AG04450 (cell line): ENCODE measurements around the gene MTAP. TPM values are rescaled to one million over a fixed set of nuclear protein-coding genes. Genes with fewer than 3 reads are reported as not detected.

Source experiments
- CTCF ChIA-PET: fragments of 300-600, 350-600 bp; formaldehyde crosslinking; extraction: SDS; loops from one replicate; lab custom pipeline; 2022; ENCODE audit warnings: antibody characterized with exemption, inconsistent platforms; lab: Charles Lee
- POLR2A ChIA-PET: fragments of 350-600 bp; formaldehyde crosslinking; extraction: SDS; loops from one replicate; lab custom pipeline; 2021; ENCODE audit warnings: antibody characterized with exemption, inconsistent platforms; lab: Yijun Ruan, JAX
- DNase-seq: peaks from one replicate; pipeline ENCODE4 v3.0.0-alpha.2; 2011; ENCODE audit warnings: low read depth, low spot score
- H3K27ac ChIP-seq: one replicate; pipeline ENCODE4 v1.5.1; 2012; ENCODE audit warnings: low read depth, low read length, control low read depth
- H3K27me3 ChIP-seq: one replicate; pipeline ENCODE4 v1.6.0; 2012; ENCODE audit warnings: low read length; ENCODE audit not compliant: control insufficient read depth, insufficient read depth
- H3K4me3 ChIP-seq: 2 replicates; pipeline ENCODE4 v1.5.1; 2011; ENCODE audit warnings: mild to moderate bottlenecking, low read depth, low read length, control low read depth
- H3K9me3 ChIP-seq: 2 replicates; pipeline ENCODE4 v1.5.1; 2012; ENCODE audit warnings: low read length; ENCODE audit not compliant: control insufficient read depth, insufficient read depth
- polyA plus RNA-seq: library from polyadenylated mRNA; depleted of rRNA; stranded (reverse); fragments of >200 nt; gene quantifications from 2 replicates; pipeline ENCODE4 v1.2.3, GENCODE V29; 2011
- TF ChIP-seq, protein P1 (sequence below): IDR thresholded peaks from 2 replicates; pipeline ENCODE4 v1.5.1; 2011; ENCODE audit warnings: low read depth, low read length, control low read depth, inconsistent platforms

The MTAP gene
- polyA plus RNA-seq, 1 experiment, result 26.1 TPM

GRCh38 chr9:21889673-21890072 lies 87.2 kb downstream of the MTAP start:
- Histone ChIP-seq H3K27me3 (no peaks in the 10 kb centered on the region), H3K4me3 (no peak overlapping the region), H3K27ac (no peak overlapping the region), H3K9me3 (peaks cover 6% of the 10 kb centered on the region; the same call in 1 of the 2 replicates)
- no peak for DNase-seq
- POLR2A ChIA-PET, result no interaction called here
- CTCF ChIA-PET, result no interaction called here
- TF ChIP-seq, protein P1, sequence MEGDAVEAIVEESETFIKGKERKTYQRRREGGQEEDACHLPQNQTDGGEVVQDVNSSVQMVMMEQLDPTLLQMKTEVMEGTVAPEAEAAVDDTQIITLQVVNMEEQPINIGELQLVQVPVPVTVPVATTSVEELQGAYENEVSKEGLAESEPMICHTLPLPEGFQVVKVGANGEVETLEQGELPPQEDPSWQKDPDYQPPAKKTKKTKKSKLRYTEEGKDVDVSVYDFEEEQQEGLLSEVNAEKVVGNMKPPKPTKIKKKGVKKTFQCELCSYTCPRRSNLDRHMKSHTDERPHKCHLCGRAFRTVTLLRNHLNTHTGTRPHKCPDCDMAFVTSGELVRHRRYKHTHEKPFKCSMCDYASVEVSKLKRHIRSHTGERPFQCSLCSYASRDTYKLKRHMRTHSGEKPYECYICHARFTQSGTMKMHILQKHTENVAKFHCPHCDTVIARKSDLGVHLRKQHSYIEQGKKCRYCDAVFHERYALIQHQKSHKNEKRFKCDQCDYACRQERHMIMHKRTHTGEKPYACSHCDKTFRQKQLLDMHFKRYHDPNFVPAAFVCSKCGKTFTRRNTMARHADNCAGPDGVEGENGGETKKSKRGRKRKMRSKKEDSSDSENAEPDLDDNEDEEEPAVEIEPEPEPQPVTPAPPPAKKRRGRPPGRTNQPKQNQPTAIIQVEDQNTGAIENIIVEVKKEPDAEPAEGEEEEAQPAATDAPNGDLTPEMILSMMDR, result no peak

- ChIA-PET CTCF (no interaction called here), POLR2A (no interaction called here)
- no peak overlapping the region for H3K27ac ChIP-seq
- H3K4me3 ChIP-seq, result no peak overlapping the region
- TF ChIP-seq, protein P1, result no peak
- peaks cover 12% of the 10 kb centered on the region for H3K9me3 ChIP-seq
- no peak for DNase-seq
- no peaks in the 10 kb centered on the region for H3K27me3 ChIP-seq
Measured at GRCh38 chr9:21890696-21891095, 88.3 kb downstream of the MTAP start.

- ChIA-PET POLR2A (no interaction called here), CTCF (interaction anchor here (0.7 to 1.7 kb wide), 3 partner anchors 19 to 343 kb away, joined by 3 read pairs; no protein-coding TSS in a partner anchor)
- H3K4me3 ChIP-seq, result no peak overlapping the region
- peaks cover 4% of the 10 kb centered on the region for H3K9me3 ChIP-seq
- TF ChIP-seq, protein P1, result no peak
- no peak overlapping the region for H3K27ac ChIP-seq
- no peak for DNase-seq
- H3K27me3 ChIP-seq, result no peaks in the 10 kb centered on the region
Measured at GRCh38 chr9:21901546-21901945, 99.1 kb downstream of the MTAP start.

GRCh38 chr9:21902136-21902535 lies 99.7 kb downstream of the MTAP start:
- TF ChIP-seq, protein P1, result no peak
- POLR2A ChIA-PET, result interaction anchor here (0.6 kb wide), 1 partner anchor 44 kb away, joined by 3 read pairs; no protein-coding TSS in a partner anchor
- Histone ChIP-seq H3K9me3 (peaks cover 4% of the 10 kb centered on the region), H3K4me3 (no peak overlapping the region), H3K27ac (no peak overlapping the region), H3K27me3 (no peaks in the 10 kb centered on the region)
- no peak for DNase-seq
- CTCF ChIA-PET, result interaction anchor here (0.8 to 1.7 kb wide), 2 partner anchors 18 to 342 kb away, joined by 3 read pairs; no protein-coding TSS in a partner anchor

GRCh38 chr9:21903380-21903965 lies 101.0 kb downstream of the MTAP start:
- DNase-seq, result no peak
- H3K27me3 ChIP-seq, result no peaks in the 10 kb centered on the region
- no peak overlapping the region for H3K4me3 ChIP-seq
- no peak overlapping the region for H3K27ac ChIP-seq
- TF ChIP-seq, protein P1, result no peak
- POLR2A ChIA-PET, result no interaction called here
- H3K9me3 ChIP-seq, result peaks cover 4% of the 10 kb centered on the region
- CTCF ChIA-PET, result no interaction called here
